WI38 (cell line): ENCODE measurements around the gene RNF150.
A peak's percentile ranks its signal among the peaks of the same experiment; 100 is the strongest.

Source experiments
- H3K4me3 ChIP-seq: 2 replicates; pipeline ENCODE4 v1.5.1; 2011; ENCODE audit warnings: low read depth, mild to moderate bottlenecking, control low read depth, low read length
- TF ChIP-seq, protein P1 (sequence below): IDR thresholded peaks from 2 replicates; pipeline ENCODE4 v1.5.1; 2012; ENCODE audit warnings: low read depth, mild to moderate bottlenecking, control low read depth, low read length

RNF150 gene

DNA sequence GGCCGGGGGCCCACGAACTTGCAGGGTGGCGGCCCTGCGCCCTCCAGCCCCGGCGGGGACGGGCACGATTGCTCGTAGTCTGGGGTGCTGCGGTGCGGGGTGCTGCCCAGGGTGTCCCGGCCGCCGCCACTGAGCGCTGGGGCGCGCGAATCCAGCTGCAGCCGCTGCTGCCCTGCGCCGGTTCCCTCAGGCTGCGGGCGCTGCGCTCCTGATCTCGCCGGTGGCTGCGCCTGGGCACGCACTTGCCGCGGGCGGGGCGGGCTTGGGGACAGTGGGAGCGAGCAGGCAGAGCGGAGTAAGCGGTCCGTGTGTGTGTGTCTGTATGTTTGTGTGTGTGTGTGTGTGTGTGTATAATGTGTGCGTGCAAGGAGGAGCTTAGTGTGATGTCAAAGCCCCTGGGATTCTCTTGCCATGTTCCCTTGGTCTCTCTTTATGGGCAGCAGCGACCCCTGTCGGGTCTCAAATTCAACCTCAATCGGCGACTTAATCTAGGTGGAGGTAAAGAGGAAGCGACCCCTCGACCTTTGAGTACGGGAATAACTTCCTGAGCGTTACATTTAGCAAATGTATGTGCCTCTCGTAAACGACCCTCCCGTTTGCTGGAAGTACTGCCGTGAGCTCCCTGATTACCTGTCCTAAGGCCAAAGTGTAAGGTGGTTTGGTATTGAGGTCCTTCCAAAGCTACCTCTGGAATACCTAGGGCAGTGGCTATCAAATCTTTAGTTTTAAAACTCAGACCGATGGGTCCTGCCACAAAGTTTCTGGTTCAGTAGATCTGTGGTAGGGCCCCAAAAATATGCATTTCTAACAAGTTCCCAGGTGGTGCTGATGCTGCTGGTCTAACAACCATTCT lies at the start of gene RNF150:
RNF150 (minus strand) TSS at position 324 of the 853 bp plus-strand sequence.
- TF ChIP-seq, protein P1, sequence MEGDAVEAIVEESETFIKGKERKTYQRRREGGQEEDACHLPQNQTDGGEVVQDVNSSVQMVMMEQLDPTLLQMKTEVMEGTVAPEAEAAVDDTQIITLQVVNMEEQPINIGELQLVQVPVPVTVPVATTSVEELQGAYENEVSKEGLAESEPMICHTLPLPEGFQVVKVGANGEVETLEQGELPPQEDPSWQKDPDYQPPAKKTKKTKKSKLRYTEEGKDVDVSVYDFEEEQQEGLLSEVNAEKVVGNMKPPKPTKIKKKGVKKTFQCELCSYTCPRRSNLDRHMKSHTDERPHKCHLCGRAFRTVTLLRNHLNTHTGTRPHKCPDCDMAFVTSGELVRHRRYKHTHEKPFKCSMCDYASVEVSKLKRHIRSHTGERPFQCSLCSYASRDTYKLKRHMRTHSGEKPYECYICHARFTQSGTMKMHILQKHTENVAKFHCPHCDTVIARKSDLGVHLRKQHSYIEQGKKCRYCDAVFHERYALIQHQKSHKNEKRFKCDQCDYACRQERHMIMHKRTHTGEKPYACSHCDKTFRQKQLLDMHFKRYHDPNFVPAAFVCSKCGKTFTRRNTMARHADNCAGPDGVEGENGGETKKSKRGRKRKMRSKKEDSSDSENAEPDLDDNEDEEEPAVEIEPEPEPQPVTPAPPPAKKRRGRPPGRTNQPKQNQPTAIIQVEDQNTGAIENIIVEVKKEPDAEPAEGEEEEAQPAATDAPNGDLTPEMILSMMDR: peak; percentile 65
- peak within 1 kb of the TSS; percentile 85 for H3K4me3 ChIP-seq

DNA sequence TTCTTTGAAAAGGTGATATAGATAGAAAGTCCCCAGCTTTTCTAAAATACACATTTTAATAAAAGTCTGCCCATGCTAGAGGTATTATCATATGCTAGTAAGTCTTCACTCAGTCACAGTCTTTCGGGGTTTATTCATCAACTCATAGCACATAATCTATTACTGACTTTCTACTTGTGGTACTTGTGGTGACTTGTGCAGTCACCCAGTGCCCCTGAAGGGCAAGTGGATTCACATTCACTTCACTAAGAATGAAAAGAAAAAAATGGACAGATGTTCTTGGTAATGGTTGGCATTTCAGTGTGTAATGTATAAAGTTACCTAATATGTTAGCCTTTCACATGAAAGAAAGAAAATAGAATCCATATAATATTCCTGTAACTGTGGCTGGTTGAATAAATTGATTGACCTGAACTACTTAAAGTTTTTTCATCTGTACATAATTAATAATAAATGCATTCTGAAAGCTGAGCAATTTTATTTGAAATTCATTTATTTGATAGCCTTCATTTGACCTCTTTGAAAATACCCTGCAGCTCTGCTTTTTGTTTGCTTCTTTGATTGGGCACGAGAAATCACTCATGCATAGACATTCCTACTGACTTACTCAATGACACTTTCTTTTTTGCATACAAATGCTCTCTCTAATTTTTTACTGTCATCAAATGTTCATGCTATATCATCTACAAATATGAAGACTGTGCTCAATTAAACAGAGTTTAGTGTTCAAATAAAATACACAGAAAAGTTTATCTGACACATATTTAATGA lies 47.9 kb upstream of the RNF150 start:
- TF ChIP-seq, protein P1: no peak

DNA sequence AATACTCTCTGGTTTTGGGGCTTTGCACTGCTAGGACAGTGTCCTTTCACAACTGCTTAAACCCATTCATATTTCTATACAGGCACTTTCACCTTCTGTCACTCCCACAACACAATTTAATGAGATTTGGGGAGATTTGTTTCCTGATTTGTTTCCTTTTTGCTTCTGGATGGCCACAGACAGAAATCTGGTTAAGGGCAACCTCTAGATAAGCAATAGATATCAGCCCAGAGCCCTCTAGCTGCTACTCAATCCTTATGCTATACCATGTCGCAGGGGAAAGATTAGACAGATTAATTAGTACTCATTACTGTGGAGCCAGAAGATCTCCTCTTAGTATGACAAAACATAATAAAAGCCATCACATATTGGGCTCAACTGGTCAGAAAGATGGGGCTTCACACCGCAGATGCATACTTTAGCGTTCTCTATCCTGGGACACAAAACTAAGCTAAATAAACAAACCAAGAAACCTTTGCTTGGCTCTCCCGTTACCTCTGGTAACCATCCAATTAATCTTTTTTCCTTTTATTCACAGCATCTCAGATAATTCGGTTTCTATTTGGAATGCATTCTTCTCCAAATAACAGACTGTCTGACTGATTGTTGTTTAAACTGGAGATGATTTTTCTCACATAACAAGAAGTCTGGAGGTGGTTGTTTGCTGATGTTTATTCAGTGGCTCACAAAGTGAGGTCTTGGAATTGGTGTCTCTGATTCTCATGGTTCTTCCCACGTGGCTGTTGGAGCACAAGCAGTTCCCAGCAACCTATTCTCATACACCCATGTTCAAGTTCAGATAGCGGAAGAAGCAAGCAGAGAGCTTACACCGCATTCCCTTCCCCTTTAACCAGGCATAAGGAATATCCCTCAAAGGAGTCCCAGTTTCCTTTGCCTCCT lies 46.5 kb upstream of the RNF150 start:
- no peak overlapping the region for H3K4me3 ChIP-seq
- TF ChIP-seq, protein P1: no peak

More for the DNA sequence above, 47.9 kb upstream of the RNF150 start:
- H3K4me3 ChIP-seq: no peak overlapping the region

DNA sequence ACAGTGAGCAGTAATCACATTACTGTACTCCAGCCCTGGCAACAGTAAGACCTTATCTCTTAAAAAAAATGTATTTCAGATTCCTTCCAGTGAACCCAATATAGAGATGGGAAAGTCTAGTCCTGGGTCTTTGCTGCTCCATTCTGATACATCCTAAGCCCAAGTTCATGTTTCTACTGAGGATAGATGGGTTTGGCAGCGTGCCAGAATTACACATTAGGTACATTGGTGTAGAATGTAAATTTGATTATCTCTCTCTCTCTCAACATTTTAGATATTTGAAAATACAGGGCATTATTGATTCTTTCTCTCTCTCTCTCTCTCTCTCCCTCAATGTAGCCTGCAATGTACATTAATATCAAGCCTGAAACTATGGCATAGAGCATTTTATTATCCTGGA lies 43.9 kb upstream of the RNF150 start:
- H3K4me3 ChIP-seq: no peak overlapping the region
- TF ChIP-seq, protein P1: no peak

DNA sequence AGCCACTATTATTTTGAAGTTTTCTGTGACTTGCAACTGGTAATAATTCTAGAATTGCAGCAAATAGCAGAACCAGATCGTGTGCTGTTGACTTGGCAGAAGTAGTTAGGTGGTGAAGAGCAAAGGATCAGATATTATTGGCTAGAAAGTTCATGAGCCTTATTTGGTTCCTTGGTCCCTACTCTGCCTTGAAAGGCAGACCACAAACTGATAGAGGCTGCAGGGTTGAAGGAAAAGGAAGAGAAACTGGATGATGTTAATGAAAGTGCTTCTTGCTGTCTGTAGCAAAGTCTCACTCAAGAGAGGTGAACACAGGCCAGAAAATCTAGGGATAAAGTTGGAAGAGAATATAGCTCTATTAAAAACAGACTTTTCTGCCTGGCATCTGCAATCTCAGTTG lies 41.2 kb upstream of the RNF150 start:
- H3K4me3 ChIP-seq: no peak overlapping the region
- TF ChIP-seq, protein P1: no peak

DNA sequence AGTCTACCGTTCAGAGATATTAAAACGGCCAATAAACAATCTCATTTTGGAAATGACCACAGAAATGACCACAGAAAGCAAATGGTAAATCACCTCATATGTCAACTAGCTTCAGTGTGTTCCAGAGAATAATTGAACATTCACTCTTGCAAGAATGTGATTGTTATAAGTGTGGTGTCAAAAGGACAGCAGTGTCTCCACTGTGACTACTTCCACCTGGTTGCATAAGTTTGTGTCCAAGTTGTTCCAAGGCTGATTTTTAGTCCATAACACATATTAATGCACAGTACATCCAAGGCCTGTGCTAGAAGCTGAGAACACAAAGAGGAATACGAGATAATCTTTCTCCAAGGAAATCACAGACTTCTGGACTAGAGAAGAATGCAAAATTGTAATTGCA lies 37.4 kb upstream of the RNF150 start:
- no peak overlapping the region for H3K4me3 ChIP-seq
- TF ChIP-seq, protein P1: no peak
